M059J (cell line): ENCODE measurements around the gene FAM117B. TPM values are rescaled to one million over a fixed set of nuclear protein-coding genes. Genes with fewer than 3 reads are reported as not detected.
"Not testable (repeated sequence)": the region's sequence is repeated elsewhere in the genome, so short reads cannot be mapped to it uniquely, and the experiment has no call there.

ENCODE experiments used
- DNase-seq: peaks from one replicate; pipeline ENCODE4 v3.0.0-alpha.2; 2012; ENCODE audit warnings: low read depth
- total RNA-seq: library from RNA; depleted of rRNA; stranded (reverse); fragments of >200 nt; shearing (Covaris generic); gene quantifications from 2 replicates; pipeline ENCODE4 v1.2.3, GENCODE V29; 2014

FAM117B gene
- total RNA-seq, 1 experiment from 2014 or later, result 4.7 TPM

DNA sequence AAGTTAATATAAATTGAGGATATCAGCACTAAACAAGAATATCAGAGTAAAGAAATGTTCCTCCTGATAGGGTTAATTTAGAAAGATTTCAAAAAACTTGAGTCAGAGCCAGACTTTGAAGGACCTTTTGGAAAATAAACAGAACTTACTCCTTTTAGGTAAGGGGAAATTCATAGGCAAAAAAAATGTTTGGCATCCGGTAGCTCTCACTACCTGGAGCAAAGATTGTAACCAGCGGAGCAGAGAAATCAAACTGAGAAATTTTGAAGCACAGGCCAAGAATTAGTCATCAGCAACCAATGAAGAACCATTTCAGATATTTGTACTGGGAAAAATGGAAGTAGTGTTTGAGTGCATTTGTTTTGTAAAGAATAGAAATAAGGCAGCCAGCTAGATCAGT is 123.8 kb downstream of the FAM117B start:
- no peak for DNase-seq

DNA sequence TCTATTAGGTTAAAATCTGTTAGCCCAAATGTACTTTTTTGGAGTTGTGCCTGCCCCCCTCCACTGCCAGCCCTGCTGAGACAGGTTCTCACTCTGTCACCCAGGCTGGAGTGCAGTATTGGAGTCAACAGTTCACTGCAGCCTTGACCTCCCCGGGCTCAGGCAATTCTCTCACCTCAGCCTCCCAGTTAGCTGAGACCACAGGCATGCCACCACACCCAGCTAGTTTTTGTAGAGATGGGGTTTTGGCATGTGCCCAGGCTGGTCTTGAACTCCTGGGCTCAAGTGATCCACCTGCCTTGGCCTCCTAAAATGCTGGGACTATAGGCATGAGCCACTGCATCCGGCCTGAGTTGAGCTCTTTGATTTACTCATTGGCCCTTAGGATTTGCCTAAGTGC is 126.1 kb downstream of the FAM117B start:
- DNase-seq, result peak; percentile 8

DNA sequence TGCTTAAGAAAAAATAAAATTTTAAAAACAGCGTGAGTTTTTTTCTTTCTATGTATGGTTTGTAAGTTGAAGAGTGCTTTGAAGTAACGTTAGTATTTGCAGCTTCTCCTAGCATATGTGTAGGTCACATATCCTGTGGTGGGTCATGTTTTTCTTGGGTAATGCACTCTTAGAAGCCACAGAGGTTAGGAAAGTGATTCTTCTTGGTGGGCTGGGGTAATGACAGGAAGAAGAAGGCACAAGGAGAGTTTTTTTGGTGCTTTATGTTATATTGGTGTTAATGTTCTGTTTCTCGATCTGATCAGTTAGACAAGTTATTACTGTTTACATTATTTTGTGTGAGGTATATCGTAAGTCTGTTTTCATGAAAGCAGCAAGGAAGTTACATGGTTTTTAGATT is 127.8 kb downstream of the FAM117B start:
- no peak for DNase-seq

DNA sequence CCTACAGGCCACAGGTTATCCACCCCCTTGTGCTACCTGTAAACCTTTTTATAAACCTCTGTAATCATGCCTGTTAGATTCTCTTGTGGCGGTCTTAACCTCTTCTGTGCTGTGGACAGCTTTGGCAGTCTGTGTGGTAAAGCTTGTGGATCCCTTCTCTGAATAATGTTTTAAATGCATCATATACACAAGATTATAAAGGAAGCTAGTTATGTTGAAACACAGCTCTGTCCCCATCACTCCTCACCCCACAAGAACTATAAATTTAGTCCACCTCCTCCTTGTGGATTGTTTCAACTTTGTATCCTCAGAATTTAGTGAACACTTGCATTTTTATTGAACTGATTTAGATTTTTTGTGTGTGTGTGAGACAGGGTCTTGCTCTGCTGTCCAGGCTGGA is 129.1 kb downstream of the FAM117B start:
- no peak for DNase-seq

DNA sequence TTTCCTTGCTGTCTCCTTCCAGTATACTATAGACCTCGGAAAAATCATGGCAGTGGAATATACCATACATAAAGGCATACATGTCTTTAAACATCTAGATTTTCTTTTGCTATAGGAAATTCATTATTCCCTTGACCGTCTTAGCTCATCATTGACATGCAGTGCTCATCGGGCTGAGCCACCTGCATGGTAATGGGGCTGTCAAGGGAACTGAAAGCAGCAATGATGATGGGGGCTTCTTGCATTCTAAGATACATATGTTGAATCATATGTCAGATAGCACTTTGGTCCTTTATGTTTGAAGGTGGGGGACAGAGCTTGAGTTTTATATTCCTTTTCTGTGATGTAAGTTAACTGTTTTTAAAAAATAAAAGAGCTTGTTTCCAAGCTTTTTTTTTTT is 130.2 kb downstream of the FAM117B start:
- DNase-seq, result no peak

DNA sequence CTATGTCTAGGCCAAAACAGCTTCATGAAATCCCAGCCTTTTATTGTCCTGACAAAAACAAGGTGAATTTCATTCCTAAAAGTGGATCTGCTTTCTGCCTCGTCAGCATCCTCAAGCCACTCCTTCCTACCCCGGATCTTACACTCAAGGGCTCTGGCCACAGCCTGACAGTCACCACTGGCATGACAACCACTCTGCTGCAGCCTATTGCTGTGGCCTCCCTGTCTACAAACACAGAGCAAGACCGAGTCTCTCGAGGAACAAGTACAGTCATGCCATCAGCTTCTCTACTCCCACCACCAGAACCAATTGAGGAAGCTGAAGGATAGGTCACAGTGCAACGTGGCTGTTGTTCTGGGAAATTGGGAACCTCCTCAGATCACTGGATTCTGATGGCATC is 130.7 kb downstream of the FAM117B start:
- DNase-seq, result no peak

DNA sequence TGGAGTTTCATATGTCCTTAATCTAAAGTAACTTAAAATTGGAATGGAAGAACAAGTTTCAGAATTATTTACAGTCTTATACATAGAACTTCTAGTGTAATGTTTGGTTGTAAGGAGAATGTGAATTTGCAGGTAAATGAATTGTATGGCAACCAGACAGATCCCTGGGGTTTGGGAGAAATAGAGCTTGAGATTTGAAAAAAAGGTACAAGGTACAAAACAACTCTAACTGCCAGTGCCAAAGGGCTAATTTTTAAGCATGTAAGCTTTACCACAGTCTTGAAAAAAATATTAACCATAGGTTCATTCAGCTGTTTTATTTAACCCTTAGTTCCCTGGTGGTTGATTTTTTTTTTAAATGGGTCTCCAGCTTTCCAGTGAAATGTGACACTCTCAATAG is 133.5 kb downstream of the FAM117B start:
- DNase-seq, result no peak

DNA sequence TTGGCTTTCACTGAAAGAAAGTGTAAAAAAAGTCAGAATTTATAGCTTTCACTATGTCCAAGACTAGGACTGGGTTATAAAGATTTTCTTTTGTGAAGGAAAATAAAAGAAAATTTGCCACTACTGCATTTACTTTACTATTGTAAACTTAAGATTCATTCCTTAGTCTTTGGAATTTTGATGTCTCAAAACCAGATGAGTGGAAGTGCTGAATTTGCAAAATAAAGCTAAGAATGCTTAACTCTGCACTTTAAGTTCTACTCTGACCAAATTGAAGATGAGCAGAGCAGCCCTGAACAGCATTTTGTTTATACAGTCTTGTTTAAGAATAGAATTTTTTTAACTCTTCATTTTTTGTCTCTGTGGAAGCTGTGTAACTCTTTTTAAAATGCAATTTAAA is 134.4 kb downstream of the FAM117B start:
- DNase-seq, result no peak

DNA sequence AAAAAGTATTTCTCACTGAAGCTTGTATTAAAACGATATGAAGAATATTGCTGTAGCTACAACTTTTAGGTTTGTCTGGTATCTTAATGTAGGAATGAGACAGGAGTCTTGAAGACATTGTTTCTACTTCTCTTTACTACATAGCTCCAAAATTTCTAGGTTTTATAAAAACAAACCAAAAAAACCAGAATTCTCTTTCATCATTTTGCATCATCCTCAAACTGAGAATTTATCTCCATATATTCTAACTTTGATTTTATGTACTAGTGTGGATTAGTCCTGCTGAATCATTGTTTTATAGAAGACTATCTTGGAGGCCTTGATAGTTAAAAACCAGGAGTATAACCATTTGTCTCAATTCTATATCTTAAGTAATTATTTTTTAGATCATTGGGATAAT is 136.6 kb downstream of the FAM117B start:
- DNase-seq, result no peak

DNA sequence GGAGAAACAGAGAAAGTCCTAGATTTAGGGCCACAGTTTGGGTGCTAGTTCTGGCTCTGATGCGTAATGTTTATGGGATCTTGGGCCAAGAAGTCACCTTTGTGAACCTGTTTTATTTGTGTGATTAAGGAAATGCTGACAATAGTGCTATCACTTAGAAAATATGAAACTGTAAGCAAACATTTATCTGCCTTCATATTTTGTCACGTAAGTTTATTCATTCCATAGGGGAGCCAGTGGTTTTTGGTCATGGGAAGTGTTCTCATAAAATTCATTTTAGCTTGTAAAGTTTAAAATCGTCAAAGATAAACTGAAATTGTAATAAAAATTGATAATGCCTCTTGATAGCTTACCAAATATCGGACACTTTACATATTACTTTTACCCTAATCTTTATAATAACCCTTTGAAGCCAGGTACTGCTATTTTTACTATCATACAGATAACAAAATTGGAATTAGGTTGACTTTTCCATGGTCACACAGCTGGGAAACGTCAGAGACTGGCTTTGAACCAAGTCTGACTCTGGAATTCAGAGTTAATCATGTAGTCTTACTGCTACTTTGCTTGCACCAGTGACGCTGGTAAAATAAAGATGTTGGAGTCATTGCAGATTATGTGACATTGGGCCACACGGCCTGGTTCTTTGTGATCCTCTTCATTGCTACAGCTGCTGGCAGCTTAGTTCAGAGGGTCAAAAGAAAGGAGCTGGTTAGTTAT is 137.1 kb downstream of the FAM117B start:
- DNase-seq, result no peak

DNA sequence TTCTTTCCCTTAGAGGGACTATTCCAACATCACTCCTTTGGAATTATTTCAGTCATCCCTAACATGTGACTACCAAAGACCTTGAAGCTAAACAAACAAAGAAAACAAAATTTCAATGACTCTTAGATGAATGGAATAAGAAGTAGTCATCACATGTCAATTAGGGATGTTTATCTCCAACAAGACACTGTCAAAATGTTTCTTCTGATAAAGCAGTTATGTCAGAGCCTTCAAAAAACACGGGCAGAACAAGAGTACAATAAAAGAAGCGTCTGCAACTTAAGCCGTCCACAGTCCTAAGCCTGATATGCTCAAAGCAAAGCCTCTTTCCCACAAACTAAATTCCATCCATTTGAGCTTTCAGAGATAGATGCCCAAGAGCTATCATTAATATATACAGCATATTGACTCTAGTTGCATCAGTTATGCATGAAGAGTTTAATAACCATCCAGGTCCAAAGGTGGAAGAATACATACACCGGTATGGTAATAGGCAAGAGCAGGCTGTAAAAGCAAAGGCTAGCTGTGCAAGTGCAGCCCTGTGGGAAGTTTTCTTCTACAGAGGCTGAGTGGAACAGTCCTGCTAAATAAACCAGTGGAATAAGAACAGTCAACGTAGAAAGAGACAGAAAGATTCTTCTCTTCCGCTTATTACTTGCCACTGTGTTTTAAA is 138.7 kb downstream of the FAM117B start:
- DNase-seq, result no peak

DNA sequence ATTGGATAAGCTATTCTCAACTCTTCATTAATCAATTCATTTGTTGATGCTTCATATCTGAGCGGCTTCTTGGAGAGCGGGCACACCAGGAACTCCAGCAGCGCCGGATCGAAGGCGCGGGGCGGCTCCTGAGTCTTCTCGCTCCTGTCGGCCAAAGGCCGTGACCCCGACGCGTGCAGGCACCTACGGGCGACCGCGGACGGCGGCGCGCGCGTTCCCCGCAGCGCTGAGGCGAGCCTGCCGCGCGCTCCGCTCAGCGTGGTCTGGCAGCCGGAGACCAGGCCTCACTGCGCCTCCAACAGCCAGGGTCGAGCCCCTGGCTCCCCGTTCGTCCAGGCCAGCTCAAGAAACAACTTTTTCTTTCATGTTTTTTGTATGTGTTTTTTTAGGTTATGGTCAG is 139.3 kb downstream of the FAM117B start:
- no peak for DNase-seq

DNA sequence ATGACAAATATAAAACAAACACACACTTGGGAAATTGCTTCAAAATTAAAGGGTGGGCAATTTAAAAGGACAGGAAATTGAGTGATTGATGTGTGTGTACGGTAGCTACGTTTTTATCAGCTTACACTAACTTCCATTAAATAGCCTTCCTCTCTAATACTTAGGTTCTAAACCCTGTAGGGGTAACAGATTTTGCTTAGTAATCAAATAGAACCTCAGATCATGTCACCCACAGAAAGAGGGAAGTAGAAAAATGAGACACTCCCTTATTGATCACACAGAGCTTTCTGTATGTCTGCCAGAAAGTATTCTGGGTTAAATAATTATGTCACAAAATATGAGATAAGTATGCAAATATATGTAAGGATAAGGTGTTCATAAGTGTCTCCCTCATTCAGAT is 143.4 kb downstream of the FAM117B start:
- DNase-seq, result no peak

DNA sequence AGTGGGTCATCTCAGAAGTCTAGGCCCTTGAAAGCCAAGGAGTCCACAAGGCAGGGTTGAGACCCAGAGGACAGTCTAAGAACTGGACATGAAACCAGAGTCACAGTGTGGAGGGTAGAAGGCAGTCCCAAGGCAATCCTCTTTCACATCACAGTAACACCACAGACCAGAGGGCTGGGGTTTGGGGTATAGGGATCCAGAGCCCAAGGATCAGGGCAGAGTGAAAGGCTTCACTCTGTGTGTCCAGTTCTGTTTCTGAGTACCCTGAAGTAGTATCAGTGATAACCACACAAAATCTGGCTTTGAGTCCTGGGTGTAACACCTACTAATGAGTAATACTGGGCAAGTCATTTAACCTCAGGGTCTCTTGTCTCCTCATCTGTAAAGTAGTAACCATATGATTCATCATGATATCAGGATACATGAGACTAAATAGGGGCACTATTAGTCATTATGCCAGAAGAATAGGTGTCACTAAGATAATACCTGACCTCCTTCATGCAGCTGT is 145.8 kb downstream of the FAM117B start:
- DNase-seq, result peak; percentile 91

DNA sequence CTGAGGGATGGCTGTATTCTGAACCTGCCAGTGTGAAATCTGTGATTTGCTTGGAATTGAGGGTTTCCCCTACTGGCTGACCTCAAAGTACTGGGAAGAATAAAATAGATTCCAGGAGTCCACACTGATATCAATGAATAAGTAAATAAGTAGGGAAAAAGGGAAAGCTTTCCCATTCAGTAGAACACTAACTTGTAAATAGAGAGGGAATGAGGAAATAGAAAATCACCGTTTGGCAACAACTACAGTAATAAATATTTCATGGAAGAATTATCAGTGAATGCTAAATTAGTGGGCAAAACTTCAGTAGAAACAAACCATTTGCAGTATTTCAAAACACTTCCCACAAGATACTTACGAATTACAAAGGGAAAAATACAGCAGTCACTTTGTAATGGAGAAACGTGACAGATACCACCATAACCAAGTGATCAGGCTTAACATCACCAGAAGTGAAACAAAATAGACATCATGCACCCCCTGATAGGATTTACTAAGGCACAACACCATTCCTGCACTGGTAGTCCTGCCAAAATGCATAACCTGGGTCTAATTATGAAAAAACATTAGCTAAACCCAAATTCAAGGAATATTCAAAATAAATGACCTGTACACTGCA is 148.3 kb downstream of the FAM117B start:
- DNase-seq, result no peak

DNA sequence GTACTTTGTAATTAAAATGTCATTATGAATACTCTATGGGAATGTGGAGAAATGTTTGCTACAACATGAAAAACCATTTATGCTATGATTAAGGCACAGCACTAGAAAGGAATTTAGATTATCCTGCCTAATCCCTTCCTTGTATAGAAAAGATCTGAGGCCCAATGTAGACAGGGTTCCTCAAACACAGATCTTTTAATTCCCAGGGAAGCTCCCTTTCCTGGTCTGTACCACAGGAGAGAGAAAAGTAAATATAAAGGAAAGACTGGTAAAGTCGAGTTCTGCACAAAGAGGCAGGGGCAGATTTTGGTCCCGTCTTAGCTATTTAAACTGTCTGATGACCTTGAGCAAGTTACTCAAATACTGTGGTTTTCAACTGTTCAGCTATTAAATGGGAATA is 152.1 kb downstream of the FAM117B start:
- DNase-seq, result no peak

DNA sequence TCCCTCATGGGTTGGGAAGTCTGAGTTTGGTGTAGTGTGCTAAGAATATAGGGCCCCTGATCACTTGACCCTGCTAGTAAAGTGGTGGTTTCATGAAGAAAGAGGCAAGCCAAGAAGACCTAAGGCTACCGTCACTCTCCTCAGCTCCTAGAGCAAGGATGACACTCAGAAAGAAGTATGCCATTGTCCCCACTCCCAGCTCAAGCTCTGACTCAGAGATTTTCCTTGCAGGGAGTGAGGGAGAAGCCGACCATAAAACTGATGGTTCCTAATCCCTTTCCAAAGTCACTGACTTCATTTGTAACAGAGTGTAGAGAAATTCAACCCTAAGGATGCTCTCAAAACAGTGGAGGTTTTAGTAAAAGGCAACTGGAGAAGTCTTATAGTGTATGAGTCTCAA is 155.9 kb downstream of the FAM117B start:
- peak; percentile 20 for DNase-seq

DNA sequence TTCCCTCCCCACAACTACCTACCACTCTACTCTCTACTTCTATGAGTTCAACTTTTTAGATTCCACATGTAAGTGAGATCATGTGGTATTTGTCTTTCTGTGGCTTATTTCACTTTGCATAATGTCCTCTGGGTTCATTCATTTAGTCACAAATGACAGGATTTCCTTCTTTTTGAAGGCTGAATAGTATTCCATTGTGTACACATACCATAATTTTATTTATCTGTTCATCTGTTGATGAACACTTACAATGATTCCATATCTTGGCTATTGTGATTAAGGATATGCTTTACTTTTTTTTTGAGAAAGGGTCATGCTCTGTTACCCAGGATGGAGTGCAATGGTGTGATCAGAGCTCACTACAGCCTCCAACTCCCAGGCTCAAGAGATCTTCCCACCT is 163.2 kb downstream of the FAM117B start:
- no peak for DNase-seq

DNA sequence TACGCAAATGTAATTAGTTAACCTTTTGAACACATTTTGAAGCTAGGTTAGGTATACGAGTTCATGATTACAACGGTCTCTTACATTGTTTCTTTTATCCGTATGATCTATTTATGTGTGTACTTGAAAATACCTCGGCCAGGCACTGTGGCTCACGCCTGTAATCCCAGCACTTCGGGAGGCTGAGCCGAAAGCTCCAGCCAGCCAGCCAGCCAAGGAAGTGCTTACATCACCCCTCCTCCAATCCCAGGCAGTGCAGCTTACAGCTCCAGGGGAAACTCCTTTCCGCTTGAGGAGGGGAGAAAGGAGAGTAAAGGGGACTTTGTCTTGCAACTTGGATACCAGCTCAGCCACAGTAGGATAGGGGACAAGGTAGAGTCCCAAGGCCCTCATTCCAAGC is 171.1 kb downstream of the FAM117B start:
- not testable (repeated sequence) for DNase-seq

DNA sequence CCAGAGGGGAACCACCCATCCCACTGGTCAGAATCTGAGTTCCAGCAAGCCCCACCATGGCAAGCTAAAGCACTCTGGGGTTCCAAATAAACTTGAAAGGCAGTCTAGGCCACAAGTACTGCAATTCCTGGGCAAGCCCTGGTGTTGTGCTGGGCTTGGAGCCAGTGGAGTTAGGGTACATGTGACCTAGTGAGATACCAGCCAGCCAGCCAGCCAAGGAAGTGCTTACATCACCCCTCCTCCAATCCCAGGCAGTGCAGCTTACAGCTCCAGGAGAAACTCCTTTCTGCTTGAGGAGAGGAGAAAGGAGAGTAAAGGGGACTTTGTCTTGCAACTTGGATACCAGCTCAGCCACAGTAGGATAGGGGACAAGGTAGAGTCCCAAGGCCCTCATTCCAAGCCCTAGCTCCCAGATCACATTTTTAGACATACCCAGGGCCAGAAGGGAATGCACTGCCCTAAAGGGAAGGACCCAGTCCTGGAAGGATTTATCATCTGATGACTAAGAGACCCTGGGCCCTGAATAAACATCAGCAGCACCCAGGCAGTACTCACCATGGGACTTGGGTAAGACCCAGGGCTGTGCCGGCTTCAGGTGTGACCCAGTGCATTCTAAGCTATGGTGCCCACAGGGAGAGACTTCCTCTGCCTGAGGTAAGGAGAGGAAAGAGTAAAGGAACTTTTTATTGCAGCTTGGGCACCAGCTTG is 172.8 kb downstream of the FAM117B start:
- DNase-seq, result peak; percentile 90

DNA sequence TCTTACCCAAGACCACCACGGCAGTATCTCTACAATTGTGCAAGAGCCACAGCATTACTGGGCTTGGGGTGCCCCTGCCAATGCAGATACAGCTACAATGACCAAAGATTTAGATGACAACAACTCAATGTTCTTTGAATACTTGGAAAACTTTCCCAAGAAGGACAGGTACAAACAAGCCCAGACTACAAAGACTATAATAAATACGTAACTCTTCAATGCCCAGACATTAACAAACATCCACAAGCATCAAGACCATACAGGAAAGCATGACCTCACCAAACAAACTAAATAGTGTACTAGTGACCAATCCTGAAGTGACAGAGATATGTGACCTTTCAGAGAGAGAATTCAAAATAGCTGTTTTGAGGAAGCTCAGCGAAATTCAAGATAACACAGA is 174.0 kb downstream of the FAM117B start:
- DNase-seq, result no peak

DNA sequence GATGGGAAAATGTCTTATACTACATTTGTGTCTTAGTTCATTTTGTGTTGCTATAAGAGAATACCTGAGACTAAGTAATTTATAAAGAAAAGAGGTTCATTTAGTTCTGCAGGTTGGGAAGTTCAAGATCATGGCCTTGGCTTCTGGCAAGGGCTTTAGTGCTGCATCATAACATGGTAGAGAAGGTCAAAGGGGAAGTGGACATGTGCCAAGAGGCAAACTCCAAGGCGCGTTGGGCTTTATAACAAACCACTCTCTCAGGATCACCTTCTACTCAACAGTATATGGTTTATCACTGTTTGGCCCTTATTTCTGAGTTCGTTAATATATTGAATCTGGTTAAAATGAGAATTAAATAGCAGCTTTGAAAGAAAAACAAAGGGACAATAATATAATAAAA is 178.6 kb downstream of the FAM117B start:
- no peak for DNase-seq
